Measurements from ENCODE around the gene SRMS.

GRCh38 chr20:63560856-63561609, 13.5 kb upstream of the SRMS start:
- no peak for TF ChIP-seq CTCF (IDR thresholded peaks at IDR 0.05; ENCODE audit: insufficient read depth, low read length, poor library complexity, severe bottlenecking)
- TF ChIP-seq EZH2phosphoT487 (conservative IDR thresholded peaks at IDR 0.05; ENCODE audit: low read length): no peak

Measured in SU-DHL-6 (cell line).